Measurements from ENCODE around the gene ERG28.

Gene ERG28

GRCh38 chr14:75649773-75650172 lies 10.9 kb downstream of the ERG28 start:
- TF ChIP-seq POLR2A (IDR thresholded peaks at IDR 0.05; ENCODE audit: low read length) (no peak), GATA1 (IDR thresholded peaks at IDR 0.05; ENCODE audit: low read depth, low read length) (no peak)
- no peak for DNase-seq

GRCh38 chr14:75649337-75649736 lies 11.3 kb downstream of the ERG28 start:
- TF ChIP-seq GATA1 (IDR thresholded peaks at IDR 0.05; ENCODE audit: low read depth, low read length) (no peak), POLR2A (IDR thresholded peaks at IDR 0.05; ENCODE audit: low read length) (no peak)
- DNase-seq: no peak

- TF ChIP-seq GATA1 (IDR thresholded peaks at IDR 0.05; ENCODE audit: low read depth, low read length) (no peak), POLR2A (IDR thresholded peaks at IDR 0.05; ENCODE audit: low read length) (no peak)
- no peak for DNase-seq
Observed at GRCh38 chr14:75648066-75648838, 12.4 kb downstream of the ERG28 start.

- no peak for DNase-seq
- no peak for TF ChIP-seq POLR2A (IDR thresholded peaks at IDR 0.05; ENCODE audit: low read length)
- TF ChIP-seq GATA1 (IDR thresholded peaks at IDR 0.05; ENCODE audit: low read depth, low read length): no peak
Observed at GRCh38 chr14:75647640-75648039, 13.0 kb downstream of the ERG28 start.

- no peak for DNase-seq
- TF ChIP-seq GATA1 (IDR thresholded peaks at IDR 0.05; ENCODE audit: low read depth, low read length): no peak
- no peak for TF ChIP-seq POLR2A (IDR thresholded peaks at IDR 0.05; ENCODE audit: low read length)
Observed at GRCh38 chr14:75646762-75647161, 13.9 kb downstream of the ERG28 start.

- TF ChIP-seq GATA1 (IDR thresholded peaks at IDR 0.05; ENCODE audit: low read depth, low read length): no peak
- no peak for TF ChIP-seq POLR2A (IDR thresholded peaks at IDR 0.05; ENCODE audit: low read length)
- DNase-seq: no peak
Observed at GRCh38 chr14:75645056-75645455, 15.6 kb downstream of the ERG28 start.

- no peak for TF ChIP-seq GATA1 (IDR thresholded peaks at IDR 0.05; ENCODE audit: low read depth, low read length)
- no peak for DNase-seq
Observed at GRCh38 chr14:75643985-75644384, 16.7 kb downstream of the ERG28 start.

GRCh38 chr14:75640876-75641275 lies 19.8 kb downstream of the ERG28 start:
- no peak for DNase-seq
- TF ChIP-seq GATA1 (IDR thresholded peaks at IDR 0.05; ENCODE audit: low read depth, low read length) (no peak), POLR2A (IDR thresholded peaks at IDR 0.05; ENCODE audit: low read length) (no peak)

GRCh38 chr14:75636100-75636692 lies 24.5 kb downstream of the ERG28 start:
- TF ChIP-seq POLR2A (IDR thresholded peaks at IDR 0.05; ENCODE audit: low read length): no peak
- no peak for TF ChIP-seq GATA1 (IDR thresholded peaks at IDR 0.05; ENCODE audit: low read depth, low read length)
- no peak for DNase-seq

GRCh38 chr14:75634848-75635247 lies 25.8 kb downstream of the ERG28 start:
- no peak for DNase-seq
- TF ChIP-seq POLR2A (IDR thresholded peaks at IDR 0.05; ENCODE audit: low read length) (no peak), GATA1 (IDR thresholded peaks at IDR 0.05; ENCODE audit: low read depth, low read length) (no peak)

- TF ChIP-seq POLR2A (IDR thresholded peaks at IDR 0.05; ENCODE audit: low read length): no peak
- TF ChIP-seq GATA1 (IDR thresholded peaks at IDR 0.05; ENCODE audit: low read depth, low read length): no peak
- no peak for DNase-seq
Observed at GRCh38 chr14:75631453-75631831, 29.2 kb downstream of the ERG28 start.

- TF ChIP-seq GATA1 (IDR thresholded peaks at IDR 0.05; ENCODE audit: low read depth, low read length) (no peak), POLR2A (IDR thresholded peaks at IDR 0.05; ENCODE audit: low read length) (no peak)
- DNase-seq: no peak
Observed at GRCh38 chr14:75630695-75631452, 29.8 kb downstream of the ERG28 start.

- DNase-seq: no peak
- TF ChIP-seq GATA1 (IDR thresholded peaks at IDR 0.05; ENCODE audit: low read depth, low read length): no peak
- TF ChIP-seq POLR2A (IDR thresholded peaks at IDR 0.05; ENCODE audit: low read length): no peak
Observed at GRCh38 chr14:75628816-75629215, 31.9 kb downstream of the ERG28 start.

- DNase-seq: no peak
- TF ChIP-seq GATA1 (IDR thresholded peaks at IDR 0.05; ENCODE audit: low read depth, low read length): no peak
- TF ChIP-seq POLR2A (IDR thresholded peaks at IDR 0.05; ENCODE audit: low read length): no peak
Observed at GRCh38 chr14:75627406-75627805, 33.3 kb downstream of the ERG28 start.
